A549 (cell line): ENCODE results near the gene RASGRF1.

Source experiments
- BCL3 ChIP-seq: fragments of >200 bp; sonication (Bioruptor Twin); formaldehyde crosslinking; IDR thresholded peaks from 3 replicates; pipeline ENCODE4 v1.6.1; 2016
- CHD2 ChIP-seq: fragments of 150-350 bp; IDR thresholded peaks from 2 replicates; pipeline ENCODE4 v1.6.1; 2014; ENCODE audit warnings: low read length; ENCODE audit not compliant: partially characterized antibody
- CTCF ChIP-seq: fragments of >200 bp; sonication (Bioruptor Twin); formaldehyde crosslinking; IDR thresholded peaks from 3 replicates; pipeline ENCODE4 v1.5.1; 2016
- ELK1 ChIP-seq: fragments of 150-350 bp; IDR thresholded peaks from 2 replicates; pipeline ENCODE4 v1.6.1; 2014; ENCODE audit warnings: low read depth, mild to moderate bottlenecking, low read length
- MAFK ChIP-seq: fragments of 450-650 bp; IDR thresholded peaks from 2 replicates; pipeline ENCODE4 v1.6.1; 2014; ENCODE audit not compliant: partially characterized antibody
- PBX3 ChIP-seq: IDR thresholded peaks from 2 replicates; pipeline ENCODE4 v1.6.1; 2012
- POLR2A ChIP-seq: IDR thresholded peaks from 2 replicates; pipeline ENCODE4 v1.6.1; 2012; ENCODE audit warnings: mild to moderate bottlenecking, low read length
- RCOR1 ChIP-seq: fragments of 150-350 bp; IDR thresholded peaks from 2 replicates; pipeline ENCODE4 v1.6.1; 2014; ENCODE audit warnings: antibody characterized with exemption, low read length, low read depth
- REST ChIP-seq: fragments of 200-600 bp; sonication (generic); IDR thresholded peaks from 2 replicates; pipeline ENCODE4 v1.6.1; 2016; ENCODE audit warnings: antibody characterized with exemption, mild to moderate bottlenecking, moderate library complexity
- USF2 ChIP-seq: fragments of 450-650 bp; IDR thresholded peaks from 2 replicates; pipeline ENCODE4 v1.6.1; 2014; ENCODE audit warnings: antibody characterized with exemption

GRCh38 chr15:79025201-79025600 is 65.4 kb downstream of the RASGRF1 start:
- TF ChIP-seq CTCF (no peak), CHD2 (no peak), USF2 (no peak), RCOR1 (no peak), REST (no peak), POLR2A (no peak), MAFK (no peak), ELK1 (no peak), PBX3 (no peak), BCL3 (no peak)
